DOHH2 (cell line): Measurements from ENCODE around the gene TOMT.
A peak's percentile ranks its signal among the peaks of the same experiment; 100 is the strongest.

Experiments used
- H3F3A ChIP-seq: fragments of 200-600 bp; sonication (generic), shearing (Covaris generic); 2 replicates; pipeline ENCODE4 v1.6.0; 2016; ENCODE audit warnings: antibody characterized with exemption, mild to moderate bottlenecking; ENCODE audit not compliant: control insufficient read depth, insufficient read depth
- H3K27ac ChIP-seq: fragments of 200-600 bp; sonication (generic); 2 replicates; pipeline ENCODE4 v1.5.1; 2014; ENCODE audit warnings: low read depth, mild to moderate bottlenecking, low read length, moderate library complexity
- H3K27me3 ChIP-seq: fragments of 200-600 bp; sonication (generic); 2 replicates; pipeline ENCODE4 v1.6.1; 2014; ENCODE audit warnings: mild to moderate bottlenecking, low read length, mixed read lengths; ENCODE audit not compliant: control insufficient read depth
- H3K36me3 ChIP-seq: fragments of 200-600 bp; sonication (generic); 2 replicates; pipeline ENCODE4 v1.6.1; 2014; ENCODE audit warnings: mild to moderate bottlenecking, low read length, moderate library complexity, mixed read lengths; ENCODE audit not compliant: control insufficient read depth
- H3K4me1 ChIP-seq: fragments of 200-600 bp; sonication (generic); 2 replicates; pipeline ENCODE4 v1.6.1; 2014; ENCODE audit warnings: mild to moderate bottlenecking, low read length, mixed read lengths; ENCODE audit not compliant: control insufficient read depth
- H3K4me2 ChIP-seq: fragments of 200-600 bp; sonication (generic); 2 replicates; pipeline ENCODE4 v1.6.0; 2014; ENCODE audit warnings: mild to moderate bottlenecking, low read length, moderate library complexity
- H3K4me3 ChIP-seq: fragments of 200-600 bp; sonication (generic); 2 replicates; pipeline ENCODE4 v1.5.1; 2014; ENCODE audit warnings: mild to moderate bottlenecking, low read length, mixed read lengths
- H3K79me2 ChIP-seq: fragments of 200-600 bp; sonication (generic); 2 replicates; pipeline ENCODE4 v1.6.1; 2014; ENCODE audit warnings: mild to moderate bottlenecking, low read length, mixed read lengths; ENCODE audit not compliant: control insufficient read depth
- H3K9me2 ChIP-seq: fragments of 200-600 bp; sonication (generic); replicated peaks from 2 replicates; pipeline ENCODE4 v1.6.1; 2014; ENCODE audit warnings: mild to moderate bottlenecking, low read length, mixed read lengths; ENCODE audit not compliant: control insufficient read depth
- H3K9me3 ChIP-seq: fragments of 200-600 bp; sonication (generic); 2 replicates; pipeline ENCODE4 v1.6.1; 2014; ENCODE audit warnings: antibody characterized with exemption, low read length, mixed read lengths; ENCODE audit not compliant: control insufficient read depth, insufficient read depth
- H4K20me1 ChIP-seq: fragments of 200-600 bp; sonication (generic); 2 replicates; pipeline ENCODE4 v1.6.0; 2014; ENCODE audit warnings: low read depth, mild to moderate bottlenecking, antibody characterized with exemption, low read length, moderate library complexity; ENCODE audit not compliant: control insufficient read depth, insufficient read depth
- EZH2phosphoT487 ChIP-seq: fragments of 200-600 bp; sonication (generic); IDR thresholded peaks from 2 replicates; pipeline ENCODE4 v1.6.1; 2017; ENCODE audit warnings: borderline replicate concordance, mild to moderate bottlenecking, antibody characterized with exemption, low read length, moderate library complexity, mixed read lengths
- TF ChIP-seq, protein P1 (sequence below): fragments of 200-600 bp; sonication (generic); IDR thresholded peaks from one replicate; pipeline ENCODE4 v1.5.1; 2014; ENCODE audit warnings: antibody characterized with exemption, mild to moderate bottlenecking, low read depth, low read length; ENCODE audit not compliant: poor library complexity, severe bottlenecking

Gene TOMT

DNA sequence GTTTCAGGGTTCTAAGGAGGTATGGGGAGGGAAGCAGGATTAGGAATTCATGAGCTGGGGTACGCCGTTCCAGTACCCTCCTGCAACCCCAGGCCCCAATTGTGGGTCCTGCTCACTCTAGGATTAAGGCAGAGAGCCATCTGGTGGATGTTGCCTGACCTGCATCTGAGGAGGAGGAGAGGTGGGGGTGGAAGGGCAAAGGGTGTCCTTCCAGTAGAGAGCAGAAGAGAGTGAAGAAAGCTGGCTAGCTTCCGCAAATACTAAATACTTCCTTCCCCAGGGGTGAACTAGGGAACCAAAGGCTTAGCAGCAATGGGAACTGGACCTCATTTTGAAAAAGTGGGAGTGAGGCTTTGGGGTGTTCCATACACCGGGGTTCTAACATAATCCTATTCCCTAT, 14.4 kb upstream of the TOMT start:
- peak overlapping the region; percentile 9; the same call in 1 of the 2 replicates for H3K4me2 ChIP-seq
- peaks cover 14% of the 10 kb centered on the region for H3K4me1 ChIP-seq
- peaks cover 3% of the 10 kb centered on the region; the same call in 1 of the 2 replicates for H3K79me2 ChIP-seq
- H3K4me3 ChIP-seq, result no peak overlapping the region
- H3K27ac ChIP-seq, result 0 out of 2 replicates have a peak overlapping the region, but pooled peaks have one; percentile 17
- peaks cover 28% of the 10 kb centered on the region for H3K36me3 ChIP-seq
- H3K9me3 ChIP-seq, result no peaks in the 10 kb centered on the region
- peaks cover 4% of the 10 kb centered on the region; the same call in 1 of the 2 replicates for H3F3A ChIP-seq
- no peak for TF ChIP-seq EZH2phosphoT487
- TF ChIP-seq, protein P1, sequence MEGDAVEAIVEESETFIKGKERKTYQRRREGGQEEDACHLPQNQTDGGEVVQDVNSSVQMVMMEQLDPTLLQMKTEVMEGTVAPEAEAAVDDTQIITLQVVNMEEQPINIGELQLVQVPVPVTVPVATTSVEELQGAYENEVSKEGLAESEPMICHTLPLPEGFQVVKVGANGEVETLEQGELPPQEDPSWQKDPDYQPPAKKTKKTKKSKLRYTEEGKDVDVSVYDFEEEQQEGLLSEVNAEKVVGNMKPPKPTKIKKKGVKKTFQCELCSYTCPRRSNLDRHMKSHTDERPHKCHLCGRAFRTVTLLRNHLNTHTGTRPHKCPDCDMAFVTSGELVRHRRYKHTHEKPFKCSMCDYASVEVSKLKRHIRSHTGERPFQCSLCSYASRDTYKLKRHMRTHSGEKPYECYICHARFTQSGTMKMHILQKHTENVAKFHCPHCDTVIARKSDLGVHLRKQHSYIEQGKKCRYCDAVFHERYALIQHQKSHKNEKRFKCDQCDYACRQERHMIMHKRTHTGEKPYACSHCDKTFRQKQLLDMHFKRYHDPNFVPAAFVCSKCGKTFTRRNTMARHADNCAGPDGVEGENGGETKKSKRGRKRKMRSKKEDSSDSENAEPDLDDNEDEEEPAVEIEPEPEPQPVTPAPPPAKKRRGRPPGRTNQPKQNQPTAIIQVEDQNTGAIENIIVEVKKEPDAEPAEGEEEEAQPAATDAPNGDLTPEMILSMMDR, result peak; percentile 99
- H4K20me1 ChIP-seq, result no peaks in the 10 kb centered on the region
- no peaks in the 10 kb centered on the region for H3K27me3 ChIP-seq
- H3K9me2 ChIP-seq, result no peaks in the 10 kb centered on the region

DNA sequence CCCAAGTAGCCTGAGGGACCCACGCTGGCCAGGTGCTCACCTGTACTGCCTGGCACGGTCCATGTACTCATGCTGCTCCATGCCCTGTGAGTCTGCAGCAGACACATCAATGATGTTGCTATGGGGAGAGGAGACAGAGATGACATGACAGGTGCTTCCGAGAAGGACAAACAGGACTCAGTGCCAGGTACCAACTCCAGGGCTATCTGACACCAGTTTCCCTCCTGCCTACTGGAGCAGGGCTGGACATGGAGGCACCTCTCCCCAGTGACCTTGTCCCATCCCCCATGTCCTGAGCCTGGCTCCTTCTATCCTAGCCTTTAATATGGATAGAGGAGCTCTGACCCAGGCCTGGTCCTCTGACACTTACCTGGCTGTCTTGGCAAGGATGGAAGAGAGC, 7.0 kb upstream of the TOMT start:
- Histone ChIP-seq H3K27ac (no peak overlapping the region), H3K27me3 (no peaks in the 10 kb centered on the region), H3K36me3 (peaks cover 77% of the 10 kb centered on the region), H3K9me3 (no peaks in the 10 kb centered on the region), H3K4me3 (no peak overlapping the region), H3K9me2 (no peaks in the 10 kb centered on the region), H3F3A (no peaks in the 10 kb centered on the region), H3K79me2 (peaks cover 40% of the 10 kb centered on the region), H4K20me1 (no peaks in the 10 kb centered on the region), H3K4me1 (peaks cover 24% of the 10 kb centered on the region), H3K4me2 (no peak overlapping the region)
- no peak for TF ChIP-seq EZH2phosphoT487
- TF ChIP-seq, protein P1, result no peak

DNA sequence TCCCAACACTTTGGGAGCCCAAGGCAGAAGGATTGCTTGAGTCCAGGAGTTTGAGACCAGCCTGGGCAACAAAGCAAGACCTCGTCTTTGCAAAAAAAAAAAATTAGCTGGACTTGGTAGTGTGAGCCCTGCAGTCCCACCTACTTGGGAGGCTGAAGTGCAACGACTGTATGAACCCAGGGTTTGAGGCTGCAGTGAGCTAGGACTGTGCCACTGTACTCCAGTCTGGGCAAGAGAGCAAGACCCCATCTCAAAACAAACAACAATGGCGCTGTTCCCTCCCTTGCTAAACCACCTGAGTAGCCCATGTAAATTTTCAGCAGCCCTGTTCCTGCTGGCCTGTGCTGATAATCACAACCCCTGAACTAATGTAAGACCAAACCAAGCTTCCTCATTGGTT, 5.7 kb upstream of the TOMT start:
- Histone ChIP-seq H3K4me3 (no peak overlapping the region), H3K27me3 (no peaks in the 10 kb centered on the region), H3K4me1 (peaks cover 26% of the 10 kb centered on the region), H3F3A (peaks cover 3% of the 10 kb centered on the region; the same call in 1 of the 2 replicates), H3K36me3 (peaks cover 72% of the 10 kb centered on the region), H3K9me2 (no peaks in the 10 kb centered on the region), H3K9me3 (no peaks in the 10 kb centered on the region), H3K4me2 (no peak overlapping the region), H3K79me2 (peaks cover 40% of the 10 kb centered on the region), H4K20me1 (no peaks in the 10 kb centered on the region), H3K27ac (no peak overlapping the region)
- TF ChIP-seq EZH2phosphoT487, result no peak

DNA sequence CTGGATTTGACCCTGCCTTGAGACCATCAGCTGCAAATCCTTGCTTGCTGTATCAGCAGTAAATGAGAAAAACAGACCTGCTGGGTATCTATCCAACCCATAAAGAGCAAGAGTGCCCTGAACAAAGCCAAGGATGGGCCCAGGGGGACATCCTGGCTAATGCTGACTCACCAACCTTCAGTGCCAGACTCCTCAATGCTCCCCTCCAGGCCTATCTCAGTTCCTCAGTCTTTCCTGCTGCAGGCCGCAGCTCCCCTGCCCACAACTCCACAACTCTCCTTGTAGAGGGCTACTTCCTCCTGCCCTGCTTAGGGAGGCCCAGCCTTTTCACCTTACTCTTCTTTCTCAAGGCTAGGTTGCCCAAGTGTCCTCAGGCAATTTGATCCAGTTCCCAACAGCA, 5.3 kb upstream of the TOMT start:
- peaks cover 40% of the 10 kb centered on the region for H3K79me2 ChIP-seq
- H3K4me2 ChIP-seq, result peak overlapping the region; percentile 81; the same call in 1 of the 2 replicates
- no peaks in the 10 kb centered on the region for H3K9me2 ChIP-seq
- H3K9me3 ChIP-seq, result no peaks in the 10 kb centered on the region
- TF ChIP-seq, protein P1, result no peak
- no peak for TF ChIP-seq EZH2phosphoT487
- H4K20me1 ChIP-seq, result no peaks in the 10 kb centered on the region
- no peak overlapping the region for H3K27ac ChIP-seq
- peaks cover 68% of the 10 kb centered on the region for H3K36me3 ChIP-seq
- no peaks in the 10 kb centered on the region for H3K27me3 ChIP-seq
- H3K4me1 ChIP-seq, result peaks cover 26% of the 10 kb centered on the region
- no peak overlapping the region for H3K4me3 ChIP-seq
- H3F3A ChIP-seq, result peaks cover 3% of the 10 kb centered on the region; the same call in 1 of the 2 replicates
